ENCODE results near the gene ENHO.

The ENHO gene

DNA sequence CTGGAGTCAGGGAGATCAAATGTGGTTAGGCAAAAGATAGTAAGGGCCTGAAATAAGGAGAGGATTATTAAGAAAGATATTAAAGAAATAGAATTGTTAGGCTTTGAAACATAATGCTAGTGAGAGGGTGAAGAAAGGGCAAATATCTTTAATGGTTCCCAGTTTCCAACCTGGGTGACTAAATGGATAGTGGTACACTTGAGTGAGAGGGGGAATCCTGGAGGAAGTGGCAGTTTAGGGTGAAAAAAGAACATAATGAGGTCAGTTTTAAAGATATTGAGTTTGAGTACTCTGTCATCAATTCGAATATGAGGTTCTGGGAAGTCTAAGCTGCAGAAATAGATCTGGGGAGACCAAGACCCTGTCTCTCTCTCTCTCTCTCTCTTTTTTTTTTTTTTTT is 45.2 kb downstream of the ENHO start:
- DNase-seq (ENCODE audit: low read depth, low spot score) = no peak

DNA sequence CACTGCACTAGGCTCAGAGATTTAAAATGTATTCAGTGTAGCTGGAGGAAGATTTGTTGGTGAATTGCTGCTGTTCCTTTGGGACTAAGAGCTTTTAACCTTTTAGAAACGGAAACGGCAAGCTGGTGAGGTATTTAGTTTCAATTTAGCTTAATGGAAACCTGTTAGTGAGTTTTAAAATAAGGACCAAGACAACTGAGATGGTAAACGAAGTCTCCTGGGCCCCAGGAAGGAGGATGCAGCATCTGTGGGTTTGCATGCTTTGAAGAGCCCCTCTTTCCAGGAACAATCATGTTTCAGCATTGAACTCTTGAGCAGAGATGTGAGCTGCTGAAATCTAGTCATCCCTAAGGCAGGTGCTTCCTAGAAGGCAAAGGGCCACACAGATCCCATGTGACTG is 47.7 kb downstream of the ENHO start:
- DNase-seq (ENCODE audit: low read depth, low spot score) = no peak

Data from iPS DF 19.7 (cell line).